HepG2 (cell line): ENCODE measurements around the gene SLC38A3. TPM values are rescaled to one million over a fixed set of nuclear protein-coding genes. Genes with fewer than 3 reads are reported as not detected.

Experiments
- BHLHE40 ChIP-seq: IDR thresholded peaks from 2 replicates; pipeline ENCODE4 v1.6.1; 2011; ENCODE audit warnings: low read length, improper control_type of control experiment
- CEBPG ChIP-seq: IDR thresholded peaks from 2 replicates; pipeline ENCODE4 v1.6.1; 2016
- EEA1 ChIP-seq: sonication (generic); formaldehyde crosslinking; IDR thresholded peaks from 2 replicates; pipeline ENCODE4 v1.5.1; 2020; ENCODE audit warnings: mild to moderate bottlenecking, missing genetic modification reagents, borderline replicate concordance
- GPN1 ChIP-seq: sonication (generic); formaldehyde crosslinking; IDR thresholded peaks from 2 replicates; pipeline ENCODE4 v1.5.1; 2020; ENCODE audit warnings: missing genetic modification reagents, borderline replicate concordance
- HMG20A ChIP-seq: IDR thresholded peaks from 2 replicates; pipeline ENCODE4 v1.6.1; 2016; ENCODE audit warnings: borderline replicate concordance
- HNRNPL ChIP-seq: fragments of 200-400 bp; formaldehyde crosslinking; IDR thresholded peaks from 2 replicates; pipeline ENCODE4 v1.6.1; 2017; ENCODE audit warnings: mild to moderate bottlenecking, low read depth, low read length
- ISL2 ChIP-seq: sonication (generic); formaldehyde crosslinking; IDR thresholded peaks from 2 replicates; pipeline ENCODE4 v1.5.0; 2020; ENCODE audit warnings: missing genetic modification reagents
- NFE2L1 ChIP-seq: sonication (generic); formaldehyde crosslinking; IDR thresholded peaks from 2 replicates; pipeline ENCODE4 v1.4.0; 2020; ENCODE audit warnings: missing genetic modification reagents, mild to moderate bottlenecking, borderline replicate concordance
- RCOR2 ChIP-seq: IDR thresholded peaks from 2 replicates; pipeline ENCODE4 v1.6.1; 2016; ENCODE audit warnings: missing biosample characterization, missing genetic modification reagents
- RFXANK ChIP-seq: IDR thresholded peaks from 2 replicates; pipeline ENCODE4 v1.6.1; 2016
- SNAI1 ChIP-seq: sonication (generic); formaldehyde crosslinking; IDR thresholded peaks from 2 replicates; pipeline ENCODE4 v1.5.0; 2020; ENCODE audit warnings: mild to moderate bottlenecking, missing genetic modification reagents, borderline replicate concordance
- ZFX ChIP-seq: sonication (generic); formaldehyde crosslinking; IDR thresholded peaks from 2 replicates; pipeline ENCODE4 v1.4.0; 2020; ENCODE audit warnings: mild to moderate bottlenecking, low read depth, missing genetic modification reagents, moderate library complexity
- ZKSCAN5 ChIP-seq: sonication (generic); formaldehyde crosslinking; IDR thresholded peaks from 2 replicates; pipeline ENCODE4 v1.5.1; 2020; ENCODE audit warnings: mild to moderate bottlenecking, missing genetic modification reagents
- ZMYM2 ChIP-seq: sonication (generic); formaldehyde crosslinking; IDR thresholded peaks from 2 replicates; pipeline ENCODE4 v1.8.0; 2022; ENCODE audit warnings: mild to moderate bottlenecking, missing genetic modification reagents
- ZMYM3 ChIP-seq: sonication (generic); formaldehyde crosslinking; IDR thresholded peaks from 2 replicates; pipeline ENCODE4 v1.5.1; 2020; ENCODE audit warnings: mild to moderate bottlenecking, missing genetic modification reagents
- ZNF136 ChIP-seq: sonication (generic); formaldehyde crosslinking; IDR thresholded peaks from 2 replicates; pipeline ENCODE4 v1.8.1; 2022; ENCODE audit warnings: low read depth, mild to moderate bottlenecking, moderate library complexity, missing genetic modification reagents
- ZNF251 ChIP-seq: sonication (generic); formaldehyde crosslinking; IDR thresholded peaks from 2 replicates; pipeline ENCODE4 v1.9.0; 2021; ENCODE audit warnings: mild to moderate bottlenecking, missing genetic modification reagents
- ZNF564 ChIP-seq: sonication (generic); formaldehyde crosslinking; IDR thresholded peaks from 2 replicates; pipeline ENCODE4 v1.8.1; 2023; ENCODE audit warnings: mild to moderate bottlenecking, missing genetic modification reagents
- ZNF607 ChIP-seq: sonication (generic); formaldehyde crosslinking; IDR thresholded peaks from 2 replicates; pipeline ENCODE4 v1.5.1; 2020; ENCODE audit warnings: missing genetic modification reagents, mild to moderate bottlenecking, borderline replicate concordance
- ZNF672 ChIP-seq: sonication (generic); formaldehyde crosslinking; IDR thresholded peaks from 2 replicates; pipeline ENCODE4 v1.8.1; 2022; ENCODE audit warnings: missing genetic modification reagents
- polyA plus RNA-seq, 8 experiments: library from polyadenylated mRNA; depleted of rRNA in 3 of 8; stranded (reverse) in 7 of 8; unstranded in 1 of 8; fragments of >200 nt; fragmentation: Illumina TruSeq in 4 of 8; extraction: Trizol in 4 of 8; gene quantifications; 2 replicates each; pipeline versions ENCODE4 v1.2.1 to v1.2.3, GENCODE V29; 2011 to 2016; ENCODE audit warnings: low read depth in 4 of 8, missing spikeins in 1 of 8, mixed read lengths in 1 of 8; ENCODE audit not compliant: insufficient read depth in 1 of 8
- total RNA-seq, 5 experiments: library from RNA; depleted of rRNA; stranded (reverse); fragments of >200 nt; fragmentation: Illumina TruSeq; extraction: Trizol; gene quantifications; 2 replicates each; pipeline ENCODE4 v1.2.3, GENCODE V29; 2016; ENCODE audit warnings: low read depth in 1 of 5
- TF ChIP-seq, protein P1 (sequence below): fragments of 450-650 bp; IDR thresholded peaks from 2 replicates; pipeline ENCODE4 v1.6.1; 2017
- TF ChIP-seq, protein P2 (sequence below): sonication (generic); formaldehyde crosslinking; IDR thresholded peaks from 2 replicates; pipeline ENCODE4 v1.4.0; 2020; ENCODE audit warnings: missing genetic modification reagents
- TF ChIP-seq, protein P3 (sequence below), 2 experiments: fragments of 450-650 bp in 1 of 2; sonication (generic) in 1 of 2; formaldehyde crosslinking; IDR thresholded peaks; 2 replicates each; pipeline versions ENCODE4 v1.5.0 to v1.8.0; 2020 to 2022; ENCODE audit warnings: mild to moderate bottlenecking in 1 of 2, missing genetic modification reagents in 1 of 2
- TF ChIP-seq, protein P4 (sequence below): sonication (generic); formaldehyde crosslinking; IDR thresholded peaks from 2 replicates; pipeline ENCODE4 v1.4.0; 2020; ENCODE audit warnings: mild to moderate bottlenecking, low read depth, missing genetic modification reagents
- TF ChIP-seq, protein P5 (sequence below): sonication (generic); formaldehyde crosslinking; IDR thresholded peaks from 2 replicates; pipeline ENCODE4 v1.4.0; 2020; ENCODE audit warnings: missing genetic modification reagents

The SLC38A3 gene
- total and polyA plus RNA-seq, 2 of the 13 experiments (the other 11 are each of a cell fraction or from before 2014, with no cell fraction given) = 29.8 to 164 TPM

DNA sequence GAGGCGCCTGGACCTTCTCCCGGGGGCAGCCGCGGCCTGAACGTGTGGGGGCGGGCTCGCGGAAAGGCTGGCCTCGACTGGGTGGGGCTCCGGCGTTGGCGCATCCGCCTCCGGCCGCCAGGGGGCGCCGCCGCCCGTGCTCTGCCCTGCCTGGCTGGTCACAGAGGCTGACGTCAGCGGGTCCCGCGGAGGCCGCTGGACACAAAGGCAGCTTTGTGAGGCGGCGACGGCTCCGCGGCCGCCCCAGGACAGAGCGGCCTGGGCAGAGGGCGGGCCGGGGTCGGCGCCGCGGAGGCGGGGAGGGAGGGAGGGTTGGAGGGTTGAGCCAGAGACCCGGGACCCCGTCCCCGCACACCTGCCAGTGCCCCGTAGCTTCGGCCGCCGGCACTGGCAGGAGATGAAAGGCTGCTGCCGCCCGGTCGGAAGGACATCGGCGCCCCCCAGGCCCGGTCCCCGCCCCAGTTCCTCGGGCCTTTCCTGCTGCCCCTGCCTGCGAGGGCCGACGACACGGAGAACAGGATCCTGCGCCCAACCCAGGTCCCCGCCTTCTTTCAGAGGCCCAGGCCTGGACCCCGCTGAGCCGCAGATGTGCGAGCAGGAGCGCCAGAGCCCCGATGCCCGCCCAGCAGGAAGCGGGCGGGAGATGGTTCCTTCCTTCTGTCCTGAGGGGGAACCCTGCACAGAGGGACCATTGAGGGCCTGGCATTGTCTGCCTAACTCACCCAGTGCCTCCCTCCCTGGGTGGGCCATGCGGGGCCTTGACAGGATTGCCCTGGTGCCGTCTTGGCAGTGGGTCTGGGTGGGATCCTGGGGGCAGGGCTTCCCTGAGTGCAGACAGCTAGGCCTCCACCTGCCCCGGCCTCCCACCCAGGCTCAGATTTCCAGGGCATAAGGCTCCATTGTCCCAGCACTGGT lies 55.2 kb downstream of the SLC38A3 start (continued):
- no peak; the same call in 1 of the 2 replicates for TF ChIP-seq GPN1 (CRISPR knock-in tag)
- TF ChIP-seq ZNF136 (CRISPR knock-in tag) = no peak
- peak; percentile 92 for TF ChIP-seq ZFX
- TF ChIP-seq ISL2 (CRISPR knock-in tag) = peak; percentile 87
- TF ChIP-seq NFE2L1 (CRISPR knock-in tag) = no peak
- no peak for TF ChIP-seq ZNF672 (CRISPR knock-in tag)
- TF ChIP-seq CEBPG (CRISPR knock-in tag) = no peak; the same call in 1 of the 2 replicates
- peak; percentile 94 for TF ChIP-seq SNAI1 (CRISPR knock-in tag)
- TF ChIP-seq ZKSCAN5 (CRISPR knock-in tag) = no peak
- no peak for TF ChIP-seq ZMYM3
- TF ChIP-seq, protein P1, sequence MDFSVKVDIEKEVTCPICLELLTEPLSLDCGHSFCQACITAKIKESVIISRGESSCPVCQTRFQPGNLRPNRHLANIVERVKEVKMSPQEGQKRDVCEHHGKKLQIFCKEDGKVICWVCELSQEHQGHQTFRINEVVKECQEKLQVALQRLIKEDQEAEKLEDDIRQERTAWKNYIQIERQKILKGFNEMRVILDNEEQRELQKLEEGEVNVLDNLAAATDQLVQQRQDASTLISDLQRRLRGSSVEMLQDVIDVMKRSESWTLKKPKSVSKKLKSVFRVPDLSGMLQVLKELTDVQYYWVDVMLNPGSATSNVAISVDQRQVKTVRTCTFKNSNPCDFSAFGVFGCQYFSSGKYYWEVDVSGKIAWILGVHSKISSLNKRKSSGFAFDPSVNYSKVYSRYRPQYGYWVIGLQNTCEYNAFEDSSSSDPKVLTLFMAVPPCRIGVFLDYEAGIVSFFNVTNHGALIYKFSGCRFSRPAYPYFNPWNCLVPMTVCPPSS = no peak
- TF ChIP-seq HMG20A (CRISPR knock-in tag) = 0 out of 2 replicates have a peak, but pooled peaks have one; percentile 25
- TF ChIP-seq RCOR2 = no peak; the same call in 1 of the 2 replicates
- TF ChIP-seq, protein P2, sequence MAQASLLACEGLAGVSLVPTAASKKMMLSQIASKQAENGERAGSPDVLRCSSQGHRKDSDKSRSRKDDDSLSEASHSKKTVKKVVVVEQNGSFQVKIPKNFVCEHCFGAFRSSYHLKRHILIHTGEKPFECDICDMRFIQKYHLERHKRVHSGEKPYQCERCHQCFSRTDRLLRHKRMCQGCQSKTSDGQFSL (CRISPR knock-in tag) = peak; percentile 79; the same call in 1 of the 2 replicates
- peak; percentile 34; the same call in 1 of the 2 replicates for TF ChIP-seq ZMYM2 (CRISPR knock-in tag)
- TF ChIP-seq HNRNPL = peak; percentile 93
- peak; percentile 93 for TF ChIP-seq ZNF564 (CRISPR knock-in tag)
- TF ChIP-seq, protein P3, sequence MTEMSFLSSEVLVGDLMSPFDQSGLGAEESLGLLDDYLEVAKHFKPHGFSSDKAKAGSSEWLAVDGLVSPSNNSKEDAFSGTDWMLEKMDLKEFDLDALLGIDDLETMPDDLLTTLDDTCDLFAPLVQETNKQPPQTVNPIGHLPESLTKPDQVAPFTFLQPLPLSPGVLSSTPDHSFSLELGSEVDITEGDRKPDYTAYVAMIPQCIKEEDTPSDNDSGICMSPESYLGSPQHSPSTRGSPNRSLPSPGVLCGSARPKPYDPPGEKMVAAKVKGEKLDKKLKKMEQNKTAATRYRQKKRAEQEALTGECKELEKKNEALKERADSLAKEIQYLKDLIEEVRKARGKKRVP (CRISPR knock-in tag; IDR thresholded peaks at IDR 0.05) = 0 out of 4 replicates have a peak, but pooled peaks of 1 of the 2 experiments have one; percentile 43
- TF ChIP-seq EEA1 (CRISPR knock-in tag) = peak; percentile 91
- TF ChIP-seq, protein P4, sequence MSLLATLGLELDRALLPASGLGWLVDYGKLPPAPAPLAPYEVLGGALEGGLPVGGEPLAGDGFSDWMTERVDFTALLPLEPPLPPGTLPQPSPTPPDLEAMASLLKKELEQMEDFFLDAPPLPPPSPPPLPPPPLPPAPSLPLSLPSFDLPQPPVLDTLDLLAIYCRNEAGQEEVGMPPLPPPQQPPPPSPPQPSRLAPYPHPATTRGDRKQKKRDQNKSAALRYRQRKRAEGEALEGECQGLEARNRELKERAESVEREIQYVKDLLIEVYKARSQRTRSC (CRISPR knock-in tag) = no peak
- peak; percentile 57 for TF ChIP-seq BHLHE40
- TF ChIP-seq, protein P5, sequence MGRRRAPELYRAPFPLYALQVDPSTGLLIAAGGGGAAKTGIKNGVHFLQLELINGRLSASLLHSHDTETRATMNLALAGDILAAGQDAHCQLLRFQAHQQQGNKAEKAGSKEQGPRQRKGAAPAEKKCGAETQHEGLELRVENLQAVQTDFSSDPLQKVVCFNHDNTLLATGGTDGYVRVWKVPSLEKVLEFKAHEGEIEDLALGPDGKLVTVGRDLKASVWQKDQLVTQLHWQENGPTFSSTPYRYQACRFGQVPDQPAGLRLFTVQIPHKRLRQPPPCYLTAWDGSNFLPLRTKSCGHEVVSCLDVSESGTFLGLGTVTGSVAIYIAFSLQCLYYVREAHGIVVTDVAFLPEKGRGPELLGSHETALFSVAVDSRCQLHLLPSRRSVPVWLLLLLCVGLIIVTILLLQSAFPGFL (CRISPR knock-in tag) = no peak
- TF ChIP-seq ZNF251 (CRISPR knock-in tag) = no peak
- TF ChIP-seq RFXANK = no peak
- TF ChIP-seq ZNF607 = peak; percentile 83; the same call in 1 of the 2 replicates
